IMR-90 (cell line): Measurements from ENCODE around the gene INF2. TPM values are rescaled to one million over a fixed set of nuclear protein-coding genes. Genes with fewer than 3 reads are reported as not detected.

ENCODE experiments used
- ATAC-seq: fragments of 200-7000 bp; cut with Tn5 transposase; 2 replicates; pipeline ENCODE4 v1.9.1; 2020; ENCODE audit warnings: low read depth, mild to moderate bottlenecking, moderate library complexity
- BruUV-seq: library from RNA; stranded (reverse); fragments of 400-500 nt; replicated peaks from 2 replicates; lab custom pipeline; 2021; lab: Mats Ljungman, UMichigan
- CTCF ChIA-PET: fragments of 300-600 bp; formaldehyde crosslinking; extraction: SDS; loops from one replicate; lab custom pipeline; 2021; ENCODE audit warnings: antibody characterized with exemption; lab: Yijun Ruan, JAX
- POLR2A ChIA-PET: fragments of 300-600 bp; sonication (Branson Sonifier 250); formaldehyde crosslinking; loops from one replicate; lab custom pipeline; 2022; ENCODE audit warnings: antibody characterized with exemption; ENCODE audit not compliant: unreplicated experiment; lab: Charles Lee
- DNase-seq: peaks from one replicate; pipeline ENCODE4 v3.0.0; 2013
- H2AFZ ChIP-seq: replicated peaks from 2 replicates; pipeline ENCODE3; 2013; ENCODE audit warnings: low read length, mild to moderate bottlenecking; ENCODE audit not compliant: poor library complexity
- H2AK5ac ChIP-seq: 2 replicates; pipeline ENCODE4 v1.6.1; 2013; ENCODE audit warnings: low read depth, low read length, inconsistent platforms
- H2AK9ac ChIP-seq: replicated peaks from 2 replicates; pipeline ENCODE3; 2013; ENCODE audit warnings: mild to moderate bottlenecking, low read depth, low read length, moderate library complexity; ENCODE audit not compliant: poor library complexity
- H2BK120ac ChIP-seq: 2 replicates; pipeline ENCODE4 v1.6.1; 2013; ENCODE audit warnings: low read depth, low read length, inconsistent platforms
- H2BK15ac ChIP-seq: 3 replicates; pipeline ENCODE4 v1.6.1; 2013; ENCODE audit warnings: low read depth, low read length, inconsistent platforms
- H2BK20ac ChIP-seq: 2 replicates; pipeline ENCODE4 v1.6.1; 2013; ENCODE audit warnings: low read depth, mild to moderate bottlenecking, inconsistent platforms, low read length, moderate library complexity
- H2BK5ac ChIP-seq: 2 replicates; pipeline ENCODE4 v1.6.1; 2013; ENCODE audit warnings: mild to moderate bottlenecking, low read depth, low read length, inconsistent platforms; ENCODE audit not compliant: poor library complexity, severe bottlenecking
- H3K14ac ChIP-seq: replicated peaks from 2 replicates; pipeline ENCODE4 v1.6.1; 2013; ENCODE audit warnings: low read depth, low read length, inconsistent platforms
- H3K18ac ChIP-seq: 2 replicates; pipeline ENCODE4 v1.6.1; 2013; ENCODE audit warnings: low read depth, low read length, control low read depth
- H3K23ac ChIP-seq: 2 replicates; pipeline ENCODE4 v1.6.1; 2013; ENCODE audit warnings: low read depth, low read length, inconsistent platforms
- H3K27ac ChIP-seq: 2 replicates; pipeline ENCODE4 v1.5.1; 2013; ENCODE audit warnings: mild to moderate bottlenecking, control low read depth, low read length; ENCODE audit not compliant: insufficient read depth
- H3K27me3 ChIP-seq: 2 replicates; pipeline ENCODE4 v1.6.1; 2013; ENCODE audit warnings: low read length; ENCODE audit not compliant: control insufficient read depth, insufficient read depth
- H3K36me3 ChIP-seq: 2 replicates; pipeline ENCODE4 v1.6.1; 2013; ENCODE audit warnings: low read length, mixed read lengths; ENCODE audit not compliant: control insufficient read depth, insufficient read depth
- H3K4ac ChIP-seq: 2 replicates; pipeline ENCODE4 v1.6.1; 2013; ENCODE audit warnings: low read depth, low read length, inconsistent platforms
- H3K4me1 ChIP-seq: 2 replicates; pipeline ENCODE4 v1.6.1; 2013; ENCODE audit warnings: low read length, mixed read lengths; ENCODE audit not compliant: control insufficient read depth, insufficient read depth
- H3K4me2 ChIP-seq: 2 replicates; pipeline ENCODE4 v1.6.1; 2013; ENCODE audit warnings: low read depth, mild to moderate bottlenecking, control low read depth, low read length, moderate library complexity
- H3K4me3 ChIP-seq: 2 replicates; pipeline ENCODE4 v1.5.1; 2013; ENCODE audit warnings: low read depth, mild to moderate bottlenecking, control low read depth, low read length, moderate library complexity; ENCODE audit not compliant: insufficient read depth
- H3K56ac ChIP-seq: 2 replicates; pipeline ENCODE4 v1.6.1; 2013; ENCODE audit warnings: low read length, inconsistent platforms; ENCODE audit not compliant: insufficient read depth; ENCODE audit errors: extremely low read depth
- H3K79me1 ChIP-seq, 2 experiments: 2 replicates each; pipeline ENCODE4 v1.6.1; 2013; ENCODE audit warnings: low read length in 2 of 2, inconsistent platforms in 1 of 2, low read depth in 1 of 2
- H3K9ac ChIP-seq: 2 replicates; pipeline ENCODE4 v1.6.1; 2013; ENCODE audit warnings: low read depth, low read length, control low read depth
- H3K9me1 ChIP-seq: 2 replicates; pipeline ENCODE4 v1.6.1; 2013; ENCODE audit warnings: low read length, inconsistent platforms; ENCODE audit not compliant: insufficient read depth
- H3K9me3 ChIP-seq: 2 replicates; pipeline ENCODE4 v1.6.1; 2013; ENCODE audit warnings: low read length; ENCODE audit not compliant: control insufficient read depth, insufficient read depth
- H4K20me1 ChIP-seq: 2 replicates; pipeline ENCODE4 v1.6.1; 2013; ENCODE audit warnings: low read length, inconsistent platforms; ENCODE audit not compliant: insufficient read depth
- H4K5ac ChIP-seq: 2 replicates; pipeline ENCODE4 v1.6.1; 2013; ENCODE audit warnings: mild to moderate bottlenecking, low read depth, low read length, control low read depth
- H4K8ac ChIP-seq, 2 experiments: 2 replicates each; pipeline ENCODE4 v1.6.1; 2013; ENCODE audit warnings: low read depth in 2 of 2, low read length in 2 of 2, control low read depth in 1 of 2, inconsistent platforms in 1 of 2
- H4K91ac ChIP-seq: 2 replicates; pipeline ENCODE4 v1.6.1; 2013; ENCODE audit warnings: low read depth, low read length, inconsistent platforms; ENCODE audit not compliant: insufficient read depth
- CTCF ChIP-seq: conservative IDR thresholded peaks from 2 replicates; pipeline ENCODE4 v1.5.1; 2012; ENCODE audit warnings: mild to moderate bottlenecking, low read depth, low read length, improper control_type of control experiment
- RAD21 ChIP-seq: IDR thresholded peaks from 2 replicates; pipeline ENCODE4 v1.6.1; 2012; ENCODE audit warnings: low read length, improper control_type of control experiment
- WGBS, 2 experiments: methylation state at CpG; one replicate each; pipeline versions ENCODE4 v1.1.5 to v1.1.7; 2013; ENCODE audit warnings: missing lambda C conversion rate in 2 of 2; ENCODE audit not compliant: insufficient read length in 1 of 2; ENCODE audit errors: extremely low coverage in 2 of 2; 5-methylcytosine and 5-hydroxymethylcytosine counted together
- dilution Hi-C: fragments of 300-500 bp; cut with HindIII; formaldehyde crosslinking; loops from one replicate; pipeline ENCODE4 v1.14.3; 2018; ENCODE audit warnings: low sequenced_read_pairs; ENCODE audit not compliant: unreplicated experiment
- in situ Hi-C: fragments of 300-500 bp; cut with MboI; formaldehyde crosslinking; loops from 3 replicates; pipeline ENCODE4 v1.14.3; 2019; ENCODE audit warnings: low sequenced_read_pairs, inconsistent platforms, mixed read lengths
- intact Hi-C: fragments of 100-400 bp; cut with micrococcal nuclease; formaldehyde crosslinking; loops from 2 replicates; pipeline ENCODE4 v1.10.0; 2022
- polyA plus RNA-seq, 3 experiments: library from polyadenylated mRNA; depleted of rRNA; stranded (reverse); fragments of >200 nt; gene quantifications; 2 replicates each; pipeline ENCODE4 v1.2.3, GENCODE V29; 2012; ENCODE audit warnings: low replicate concordance in 1 of 3
- total RNA-seq: library from RNA; depleted of rRNA; stranded (reverse); fragments of >200 nt; gene quantifications from 2 replicates; pipeline ENCODE4 v1.2.3, GENCODE V29; 2012

INF2 gene
- total and polyA plus RNA-seq, 2 of the 4 experiments (the other 2 are of a cell fraction), result 16.8 to 62.1 TPM

- CTCF ChIA-PET, result no interaction called here
Measured at GRCh38 chr14:104724981-104725771, 35.8 kb downstream of the INF2 start.

More at GRCh38 chr14:104724981-104725771, 35.8 kb downstream of the INF2 start:
- Histone ChIP-seq H3K27me3 (no peaks in the 10 kb centered on the region; the same call in 1 of the 2 replicates), H3K4me1 (peaks cover 23% of the 10 kb centered on the region), H2BK15ac (no peak overlapping the region), H3K27ac (no peak overlapping the region), H3K79me1 (peaks cover 12 to 21% of the 10 kb centered on the region in 2 experiments; a peak in 2 of 4 replicates), H3K23ac (no peak overlapping the region), H2BK120ac (no peak overlapping the region), H3K36me3 (peaks cover 7% of the 10 kb centered on the region; the same call in 1 of the 2 replicates), H4K5ac (peak overlapping the region; percentile 1; the same call in 1 of the 2 replicates), H3K4ac (no peak overlapping the region), H2AK5ac (no peak overlapping the region), H3K9me1 (no peaks in the 10 kb centered on the region), H2BK5ac (no peak overlapping the region), H3K14ac (no peak overlapping the region), H4K8ac (no peak overlapping the region), H3K9ac (no peak overlapping the region), H4K20me1 (peaks cover 22% of the 10 kb centered on the region), H2AFZ (no peak overlapping the region), H3K4me3 (peak overlapping the region; percentile 94; the same call in 1 of the 2 replicates), H2BK20ac (no peak overlapping the region), H3K18ac (no peak overlapping the region), H3K9me3 (no peaks in the 10 kb centered on the region), H3K4me2 (peak overlapping the region; percentile 89), H2AK9ac (peak overlapping the region; percentile 80), H4K91ac (no peak overlapping the region; the same call in 1 of the 2 replicates), H3K56ac (no peak overlapping the region)
- ATAC-seq, result peak; percentile 5
- dilution Hi-C loops, result no loop called here
- no TSS peak for BruUV-seq
- TF ChIP-seq RAD21 (no peak), CTCF (peak; percentile 34)
- DNase-seq, result no peak
- intact Hi-C loops, result loop anchor here (5.0 kb wide), 1 partner anchor 73 kb away; no protein-coding TSS in a partner anchor
- 18% methylated on average over 10 of the region's 24 CpGs; no CpG with 5 or more reads in 1 of the 2 experiments for WGBS, 2 experiments
- POLR2A ChIA-PET, result no interaction called here
- in situ Hi-C loops, result no loop called here
